SK-N-SH treated with all-trans-retinoic acid at 6 μM for 48 hours (cell line): ENCODE results near the gene KCNT2.

Experiments used
- ATAC-seq: fragments of 200-7000 bp; cut with Tn5 transposase; 3 replicates; pipeline ENCODE4 v1.9.1; 2020; ENCODE audit warnings: mild to moderate bottlenecking, moderate library complexity
- ARNTL ChIP-seq: fragments of 450-650 bp; formaldehyde crosslinking; IDR thresholded peaks from 2 replicates; pipeline ENCODE4 v1.5.0; 2020; ENCODE audit warnings: low read depth, mild to moderate bottlenecking, moderate library complexity, borderline replicate concordance
- BACH2 ChIP-seq: fragments of 250-450 bp; sonication (Bioruptor Pico); IDR thresholded peaks from 2 replicates; pipeline ENCODE4 v1.9.0; 2021; ENCODE audit warnings: mild to moderate bottlenecking, borderline replicate concordance
- CSDC2 ChIP-seq: fragments of 250-450 bp; sonication (Bioruptor Pico); IDR thresholded peaks from 2 replicates; pipeline ENCODE4 v1.5.0; 2020; ENCODE audit warnings: mild to moderate bottlenecking, moderate library complexity
- ESRRG ChIP-seq: fragments of 250-450 bp; sonication (Bioruptor Pico); IDR thresholded peaks from 2 replicates; pipeline ENCODE4 v1.6.1; 2021; ENCODE audit warnings: mild to moderate bottlenecking
- GLIS3 ChIP-seq: fragments of 250-450 bp; sonication (Bioruptor Pico); IDR thresholded peaks from 2 replicates; pipeline ENCODE4 v1.5.0; 2020; ENCODE audit warnings: mild to moderate bottlenecking, moderate library complexity
- ISL1 ChIP-seq: fragments of 250-450 bp; sonication (Bioruptor Pico); IDR thresholded peaks from 2 replicates; pipeline ENCODE4 v2.1.2; 2022; ENCODE audit warnings: mild to moderate bottlenecking, moderate library complexity
- OSR1 ChIP-seq: fragments of 250-450 bp; sonication (Bioruptor Pico); IDR thresholded peaks from 2 replicates; pipeline ENCODE4 v1.8.0; 2022; ENCODE audit warnings: moderate library complexity, mild to moderate bottlenecking, inconsistent platforms
- PPARA ChIP-seq: fragments of 250-450 bp; sonication (Bioruptor Pico); IDR thresholded peaks from 2 replicates; pipeline ENCODE4 v1.5.0; 2020; ENCODE audit warnings: mild to moderate bottlenecking, borderline replicate concordance
- RARB ChIP-seq: fragments of 250-450 bp; sonication (Bioruptor Pico); IDR thresholded peaks from 2 replicates; pipeline ENCODE4 v1.8.0; 2021; ENCODE audit warnings: mild to moderate bottlenecking, moderate library complexity
- SNAI2 ChIP-seq: fragments of 250-450 bp; sonication (Bioruptor Pico); IDR thresholded peaks from 2 replicates; pipeline ENCODE4 v1.5.0; 2020; ENCODE audit warnings: mild to moderate bottlenecking, moderate library complexity
- TOX ChIP-seq: fragments of 250-450 bp; sonication (Bioruptor Pico); IDR thresholded peaks from 2 replicates; pipeline ENCODE4 v1.8.0; 2021; ENCODE audit warnings: mild to moderate bottlenecking, moderate library complexity, borderline replicate concordance
- ZC3H10 ChIP-seq: fragments of 250-450 bp; sonication (Bioruptor Pico); IDR thresholded peaks from 2 replicates; pipeline ENCODE4 v1.5.1; 2021; ENCODE audit warnings: mild to moderate bottlenecking, moderate library complexity
- ZFP3 ChIP-seq: fragments of 250-450 bp; sonication (Bioruptor Pico); IDR thresholded peaks from 2 replicates; pipeline ENCODE4 v1.5.0; 2020; ENCODE audit warnings: mild to moderate bottlenecking, moderate library complexity
- ZFP30 ChIP-seq: fragments of 450-650 bp; formaldehyde crosslinking; IDR thresholded peaks from 2 replicates; pipeline ENCODE4 v1.5.0; 2022; ENCODE audit warnings: mild to moderate bottlenecking, moderate library complexity
- ZNF70 ChIP-seq: fragments of 450-650 bp; formaldehyde crosslinking; IDR thresholded peaks from 2 replicates; pipeline ENCODE4 v1.5.0; 2020; ENCODE audit warnings: mild to moderate bottlenecking, moderate library complexity
- TF ChIP-seq, protein P1 (sequence below): fragments of 250-450 bp; sonication (Bioruptor Pico); IDR thresholded peaks from 2 replicates; pipeline ENCODE4 v1.5.0; 2020; ENCODE audit warnings: mild to moderate bottlenecking, moderate library complexity
- TF ChIP-seq, protein P2 (sequence below): fragments of 250-450 bp; sonication (Bioruptor Pico); IDR thresholded peaks from 2 replicates; pipeline ENCODE4 v1.5.1; 2021; ENCODE audit warnings: mild to moderate bottlenecking, moderate library complexity
- TF ChIP-seq, protein P3 (sequence below): fragments of 250-450 bp; sonication (Bioruptor Pico); IDR thresholded peaks from 2 replicates; pipeline ENCODE4 v1.5.1; 2020; ENCODE audit warnings: low read depth, mild to moderate bottlenecking, moderate library complexity
- TF ChIP-seq, protein P4 (sequence below): fragments of 250-450 bp; sonication (Bioruptor Pico); IDR thresholded peaks from 2 replicates; pipeline ENCODE4 v1.8.0; 2021; ENCODE audit warnings: low read depth, mild to moderate bottlenecking, moderate library complexity, borderline replicate concordance
- TF ChIP-seq, protein P5 (sequence below): fragments of 250-450 bp; sonication (Bioruptor Pico); IDR thresholded peaks from 2 replicates; pipeline ENCODE4 v1.8.0; 2020; ENCODE audit warnings: mild to moderate bottlenecking, moderate library complexity, borderline replicate concordance

Gene KCNT2

DNA sequence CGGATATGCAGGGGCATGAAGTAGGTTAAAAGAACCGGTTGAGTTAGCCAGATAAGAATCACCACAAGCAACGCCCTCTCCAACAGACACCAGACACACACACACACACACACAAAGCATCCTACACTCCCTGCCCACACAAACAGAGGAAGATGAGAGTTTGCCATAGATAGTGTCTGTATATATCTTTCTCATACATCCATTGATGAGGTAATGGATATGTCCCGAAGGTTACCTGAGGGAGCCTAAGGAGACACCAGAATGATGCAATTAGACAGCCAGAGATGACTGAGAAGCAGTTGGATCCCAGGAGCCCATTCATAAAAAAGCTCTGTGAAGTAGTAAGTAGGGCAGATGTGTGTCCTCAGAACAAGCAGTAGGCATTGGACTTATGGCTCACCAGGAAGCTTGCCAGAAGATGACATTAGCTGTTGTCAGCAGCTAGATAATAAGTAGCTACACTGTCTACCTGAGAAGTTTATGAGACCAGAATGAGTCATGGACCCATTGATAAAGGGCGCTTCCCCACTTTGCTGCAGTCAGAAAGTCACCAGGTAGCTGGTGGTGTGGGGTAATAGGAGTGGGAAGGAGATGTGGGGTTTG, 247.0 kb downstream of the KCNT2 start:
- ATAC-seq = no peak
- TF ChIP-seq GLIS3 (CRISPR knock-in tag) (no peak), PPARA (no peak), CSDC2 (no peak), ISL1 (CRISPR knock-in tag) (no peak), ZFP30 (CRISPR knock-in tag) (no peak), TOX (CRISPR knock-in tag) (no peak), ZC3H10 (no peak), BACH2 (CRISPR knock-in tag) (no peak), ARNTL (CRISPR knock-in tag) (no peak), ZFP3 (CRISPR knock-in tag) (no peak), ZNF70 (no peak), SNAI2 (CRISPR knock-in tag) (no peak)
- TF ChIP-seq, protein P1, sequence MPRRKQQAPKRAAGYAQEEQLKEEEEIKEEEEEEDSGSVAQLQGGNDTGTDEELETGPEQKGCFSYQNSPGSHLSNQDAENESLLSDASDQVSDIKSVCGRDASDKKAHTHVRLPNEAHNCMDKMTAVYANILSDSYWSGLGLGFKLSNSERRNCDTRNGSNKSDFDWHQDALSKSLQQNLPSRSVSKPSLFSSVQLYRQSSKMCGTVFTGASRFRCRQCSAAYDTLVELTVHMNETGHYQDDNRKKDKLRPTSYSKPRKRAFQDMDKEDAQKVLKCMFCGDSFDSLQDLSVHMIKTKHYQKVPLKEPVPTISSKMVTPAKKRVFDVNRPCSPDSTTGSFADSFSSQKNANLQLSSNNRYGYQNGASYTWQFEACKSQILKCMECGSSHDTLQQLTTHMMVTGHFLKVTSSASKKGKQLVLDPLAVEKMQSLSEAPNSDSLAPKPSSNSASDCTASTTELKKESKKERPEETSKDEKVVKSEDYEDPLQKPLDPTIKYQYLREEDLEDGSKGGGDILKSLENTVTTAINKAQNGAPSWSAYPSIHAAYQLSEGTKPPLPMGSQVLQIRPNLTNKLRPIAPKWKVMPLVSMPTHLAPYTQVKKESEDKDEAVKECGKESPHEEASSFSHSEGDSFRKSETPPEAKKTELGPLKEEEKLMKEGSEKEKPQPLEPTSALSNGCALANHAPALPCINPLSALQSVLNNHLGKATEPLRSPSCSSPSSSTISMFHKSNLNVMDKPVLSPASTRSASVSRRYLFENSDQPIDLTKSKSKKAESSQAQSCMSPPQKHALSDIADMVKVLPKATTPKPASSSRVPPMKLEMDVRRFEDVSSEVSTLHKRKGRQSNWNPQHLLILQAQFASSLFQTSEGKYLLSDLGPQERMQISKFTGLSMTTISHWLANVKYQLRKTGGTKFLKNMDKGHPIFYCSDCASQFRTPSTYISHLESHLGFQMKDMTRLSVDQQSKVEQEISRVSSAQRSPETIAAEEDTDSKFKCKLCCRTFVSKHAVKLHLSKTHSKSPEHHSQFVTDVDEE (CRISPR knock-in tag) = no peak
- TF ChIP-seq, protein P2, sequence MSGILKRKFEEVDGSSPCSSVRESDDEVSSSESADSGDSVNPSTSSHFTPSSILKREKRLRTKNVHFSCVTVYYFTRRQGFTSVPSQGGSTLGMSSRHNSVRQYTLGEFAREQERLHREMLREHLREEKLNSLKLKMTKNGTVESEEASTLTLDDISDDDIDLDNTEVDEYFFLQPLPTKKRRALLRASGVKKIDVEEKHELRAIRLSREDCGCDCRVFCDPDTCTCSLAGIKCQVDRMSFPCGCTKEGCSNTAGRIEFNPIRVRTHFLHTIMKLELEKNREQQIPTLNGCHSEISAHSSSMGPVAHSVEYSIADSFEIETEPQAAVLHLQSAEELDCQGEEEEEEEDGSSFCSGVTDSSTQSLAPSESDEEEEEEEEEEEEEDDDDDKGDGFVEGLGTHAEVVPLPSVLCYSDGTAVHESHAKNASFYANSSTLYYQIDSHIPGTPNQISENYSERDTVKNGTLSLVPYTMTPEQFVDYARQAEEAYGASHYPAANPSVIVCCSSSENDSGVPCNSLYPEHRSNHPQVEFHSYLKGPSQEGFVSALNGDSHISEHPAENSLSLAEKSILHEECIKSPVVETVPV (CRISPR knock-in tag) = no peak
- TF ChIP-seq, protein P3, sequence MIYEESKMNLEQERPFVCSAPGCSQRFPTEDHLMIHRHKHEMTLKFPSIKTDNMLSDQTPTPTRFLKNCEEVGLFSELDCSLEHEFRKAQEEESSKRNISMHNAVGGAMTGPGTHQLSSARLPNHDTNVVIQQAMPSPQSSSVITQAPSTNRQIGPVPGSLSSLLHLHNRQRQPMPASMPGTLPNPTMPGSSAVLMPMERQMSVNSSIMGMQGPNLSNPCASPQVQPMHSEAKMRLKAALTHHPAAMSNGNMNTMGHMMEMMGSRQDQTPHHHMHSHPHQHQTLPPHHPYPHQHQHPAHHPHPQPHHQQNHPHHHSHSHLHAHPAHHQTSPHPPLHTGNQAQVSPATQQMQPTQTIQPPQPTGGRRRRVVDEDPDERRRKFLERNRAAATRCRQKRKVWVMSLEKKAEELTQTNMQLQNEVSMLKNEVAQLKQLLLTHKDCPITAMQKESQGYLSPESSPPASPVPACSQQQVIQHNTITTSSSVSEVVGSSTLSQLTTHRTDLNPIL (CRISPR knock-in tag) = no peak
- TF ChIP-seq, protein P4, sequence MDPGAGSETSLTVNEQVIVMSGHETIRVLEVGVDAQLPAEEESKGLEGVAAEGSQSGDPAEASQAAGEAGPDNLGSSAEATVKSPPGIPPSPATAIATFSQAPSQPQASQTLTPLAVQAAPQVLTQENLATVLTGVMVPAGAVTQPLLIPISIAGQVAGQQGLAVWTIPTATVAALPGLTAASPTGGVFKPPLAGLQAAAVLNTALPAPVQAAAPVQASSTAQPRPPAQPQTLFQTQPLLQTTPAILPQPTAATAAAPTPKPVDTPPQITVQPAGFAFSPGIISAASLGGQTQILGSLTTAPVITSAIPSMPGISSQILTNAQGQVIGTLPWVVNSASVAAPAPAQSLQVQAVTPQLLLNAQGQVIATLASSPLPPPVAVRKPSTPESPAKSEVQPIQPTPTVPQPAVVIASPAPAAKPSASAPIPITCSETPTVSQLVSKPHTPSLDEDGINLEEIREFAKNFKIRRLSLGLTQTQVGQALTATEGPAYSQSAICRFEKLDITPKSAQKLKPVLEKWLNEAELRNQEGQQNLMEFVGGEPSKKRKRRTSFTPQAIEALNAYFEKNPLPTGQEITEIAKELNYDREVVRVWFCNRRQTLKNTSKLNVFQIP (CRISPR knock-in tag) = no peak
- TF ChIP-seq, protein P5, sequence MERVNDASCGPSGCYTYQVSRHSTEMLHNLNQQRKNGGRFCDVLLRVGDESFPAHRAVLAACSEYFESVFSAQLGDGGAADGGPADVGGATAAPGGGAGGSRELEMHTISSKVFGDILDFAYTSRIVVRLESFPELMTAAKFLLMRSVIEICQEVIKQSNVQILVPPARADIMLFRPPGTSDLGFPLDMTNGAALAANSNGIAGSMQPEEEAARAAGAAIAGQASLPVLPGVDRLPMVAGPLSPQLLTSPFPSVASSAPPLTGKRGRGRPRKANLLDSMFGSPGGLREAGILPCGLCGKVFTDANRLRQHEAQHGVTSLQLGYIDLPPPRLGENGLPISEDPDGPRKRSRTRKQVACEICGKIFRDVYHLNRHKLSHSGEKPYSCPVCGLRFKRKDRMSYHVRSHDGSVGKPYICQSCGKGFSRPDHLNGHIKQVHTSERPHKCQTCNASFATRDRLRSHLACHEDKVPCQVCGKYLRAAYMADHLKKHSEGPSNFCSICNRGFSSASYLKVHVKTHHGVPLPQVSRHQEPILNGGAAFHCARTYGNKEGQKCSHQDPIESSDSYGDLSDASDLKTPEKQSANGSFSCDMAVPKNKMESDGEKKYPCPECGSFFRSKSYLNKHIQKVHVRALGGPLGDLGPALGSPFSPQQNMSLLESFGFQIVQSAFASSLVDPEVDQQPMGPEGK (CRISPR knock-in tag) = no peak

DNA sequence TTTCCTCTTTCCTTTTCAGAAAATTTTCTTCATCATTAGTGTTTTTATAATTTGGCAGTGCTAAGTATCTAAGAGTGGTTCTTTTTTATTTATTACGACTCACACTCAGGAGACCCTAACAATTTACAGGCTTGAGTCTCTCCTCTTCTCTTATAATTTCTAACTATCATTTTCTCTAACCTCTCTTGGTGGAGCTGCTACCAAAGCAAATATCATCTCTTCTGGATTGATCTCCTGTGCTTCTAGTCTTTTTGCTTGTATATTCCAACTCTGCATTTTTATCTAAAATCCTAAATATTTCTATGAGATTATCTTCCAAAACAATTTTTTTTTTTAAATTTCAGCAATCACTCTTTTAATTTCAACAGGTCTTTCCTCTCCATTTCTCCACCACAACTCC, 250.3 kb downstream of the KCNT2 start:
- no peak for ATAC-seq
- TF ChIP-seq RARB (no peak), ESRRG (no peak), ZFP3 (CRISPR knock-in tag) (no peak), ARNTL (CRISPR knock-in tag) (no peak), TOX (CRISPR knock-in tag) (no peak), OSR1 (no peak), GLIS3 (CRISPR knock-in tag) (no peak), CSDC2 (no peak)
- TF ChIP-seq, protein P1 (CRISPR knock-in tag) = no peak
- TF ChIP-seq, protein P3 (CRISPR knock-in tag) = no peak
